GM11168 (cell line): ENCODE measurements around the gene MUC5B.
"Not testable (repeated sequence)": the region's sequence is repeated elsewhere in the genome, so short reads cannot be mapped to it uniquely, and the experiment has no call there.

ENCODE experiments used
- in situ Hi-C: fragments of 300-500 bp; cut with MboI; formaldehyde crosslinking; loops from one replicate; pipeline ENCODE4 v1.12.0; 2022; ENCODE audit warnings: low sequenced_read_pairs; ENCODE audit not compliant: unreplicated experiment

MUC5B gene

DNA sequence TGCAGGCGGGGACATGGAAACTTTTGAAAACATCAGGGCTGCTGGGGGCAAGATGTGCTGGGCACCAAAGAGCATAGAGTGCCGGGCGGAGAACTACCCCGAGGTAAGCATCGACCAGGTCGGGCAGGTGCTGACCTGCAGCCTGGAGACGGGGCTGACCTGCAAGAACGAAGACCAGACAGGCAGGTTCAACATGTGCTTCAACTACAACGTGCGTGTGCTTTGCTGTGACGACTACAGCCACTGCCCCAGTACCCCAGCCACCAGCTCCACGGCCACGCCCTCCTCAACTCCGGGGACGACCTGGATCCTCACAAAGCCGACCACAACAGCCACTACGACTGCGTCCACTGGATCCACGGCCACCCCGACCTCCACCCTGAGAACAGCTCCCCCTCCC, 19.4 kb downstream of the MUC5B start:
- in situ Hi-C loops, result no loop called here

DNA sequence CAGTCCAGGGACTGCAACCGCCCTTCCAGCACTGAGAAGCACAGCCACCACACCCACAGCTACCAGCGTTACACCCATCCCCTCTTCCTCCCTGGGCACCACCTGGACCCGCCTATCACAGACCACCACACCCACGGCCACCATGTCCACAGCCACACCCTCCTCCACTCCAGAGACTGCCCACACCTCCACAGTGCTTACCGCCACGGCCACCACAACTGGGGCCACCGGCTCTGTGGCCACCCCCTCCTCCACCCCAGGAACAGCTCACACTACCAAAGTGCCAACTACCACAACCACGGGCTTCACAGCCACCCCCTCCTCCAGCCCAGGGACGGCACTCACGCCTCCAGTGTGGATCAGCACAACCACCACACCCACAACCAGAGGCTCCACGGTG, 19.9 kb downstream of the MUC5B start:
- in situ Hi-C loops, result not testable (repeated sequence)

DNA sequence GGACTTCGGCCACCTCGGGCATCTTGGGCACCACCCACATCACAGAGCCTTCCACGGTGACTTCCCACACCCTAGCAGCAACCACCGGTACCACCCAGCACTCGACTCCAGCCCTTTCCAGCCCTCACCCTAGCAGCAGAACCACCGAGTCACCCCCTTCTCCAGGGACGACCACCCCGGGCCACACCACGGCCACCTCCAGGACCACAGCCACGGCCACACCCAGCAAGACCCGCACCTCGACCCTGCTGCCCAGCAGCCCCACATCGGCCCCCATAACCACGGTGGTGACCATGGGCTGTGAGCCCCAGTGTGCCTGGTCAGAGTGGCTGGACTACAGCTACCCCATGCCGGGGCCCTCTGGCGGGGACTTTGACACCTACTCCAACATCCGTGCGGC, 20.7 kb downstream of the MUC5B start:
- in situ Hi-C loops, result not testable (repeated sequence)

GRCh38 chr11:1244557-1244956, 21.7 kb downstream of the MUC5B start:
- in situ Hi-C loops, result not testable (repeated sequence)

GRCh38 chr11:1245717-1246116, 22.9 kb downstream of the MUC5B start:
- in situ Hi-C loops, result not testable (repeated sequence)

GRCh38 chr11:1246301-1246700, 23.4 kb downstream of the MUC5B start:
- in situ Hi-C loops, result not testable (repeated sequence)

- in situ Hi-C loops, result not testable (repeated sequence)
Measured at GRCh38 chr11:1247026-1247425, 24.2 kb downstream of the MUC5B start.

DNA sequence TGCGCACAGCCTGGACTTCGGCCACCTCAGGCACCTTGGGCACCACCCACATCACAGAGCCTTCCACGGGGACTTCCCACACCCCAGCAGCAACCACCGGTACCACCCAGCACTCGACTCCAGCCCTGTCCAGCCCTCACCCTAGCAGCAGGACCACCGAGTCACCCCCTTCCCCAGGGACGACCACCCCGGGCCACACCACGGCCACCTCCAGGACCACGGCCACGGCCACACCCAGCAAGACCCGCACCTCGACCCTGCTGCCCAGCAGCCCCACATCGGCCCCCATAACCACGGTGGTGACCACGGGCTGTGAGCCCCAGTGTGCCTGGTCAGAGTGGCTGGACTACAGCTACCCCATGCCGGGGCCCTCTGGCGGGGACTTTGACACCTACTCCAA, 26.1 kb downstream of the MUC5B start:
- in situ Hi-C loops, result not testable (repeated sequence)

DNA sequence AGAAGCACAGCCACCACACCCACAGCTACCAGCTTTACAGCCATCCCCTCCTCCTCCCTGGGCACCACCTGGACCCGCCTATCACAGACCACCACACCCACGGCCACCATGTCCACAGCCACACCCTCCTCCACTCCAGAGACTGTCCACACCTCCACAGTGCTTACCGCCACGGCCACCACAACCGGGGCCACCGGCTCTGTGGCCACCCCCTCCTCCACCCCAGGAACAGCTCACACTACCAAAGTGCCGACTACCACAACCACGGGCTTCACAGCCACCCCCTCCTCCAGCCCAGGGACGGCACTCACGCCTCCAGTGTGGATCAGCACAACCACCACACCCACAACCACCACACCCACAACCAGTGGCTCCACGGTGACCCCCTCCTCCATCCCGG, 27.5 kb downstream of the MUC5B start:
- in situ Hi-C loops, result not testable (repeated sequence)

GRCh38 chr11:1251236-1251770, 28.4 kb downstream of the MUC5B start:
- in situ Hi-C loops, result no loop called here

DNA sequence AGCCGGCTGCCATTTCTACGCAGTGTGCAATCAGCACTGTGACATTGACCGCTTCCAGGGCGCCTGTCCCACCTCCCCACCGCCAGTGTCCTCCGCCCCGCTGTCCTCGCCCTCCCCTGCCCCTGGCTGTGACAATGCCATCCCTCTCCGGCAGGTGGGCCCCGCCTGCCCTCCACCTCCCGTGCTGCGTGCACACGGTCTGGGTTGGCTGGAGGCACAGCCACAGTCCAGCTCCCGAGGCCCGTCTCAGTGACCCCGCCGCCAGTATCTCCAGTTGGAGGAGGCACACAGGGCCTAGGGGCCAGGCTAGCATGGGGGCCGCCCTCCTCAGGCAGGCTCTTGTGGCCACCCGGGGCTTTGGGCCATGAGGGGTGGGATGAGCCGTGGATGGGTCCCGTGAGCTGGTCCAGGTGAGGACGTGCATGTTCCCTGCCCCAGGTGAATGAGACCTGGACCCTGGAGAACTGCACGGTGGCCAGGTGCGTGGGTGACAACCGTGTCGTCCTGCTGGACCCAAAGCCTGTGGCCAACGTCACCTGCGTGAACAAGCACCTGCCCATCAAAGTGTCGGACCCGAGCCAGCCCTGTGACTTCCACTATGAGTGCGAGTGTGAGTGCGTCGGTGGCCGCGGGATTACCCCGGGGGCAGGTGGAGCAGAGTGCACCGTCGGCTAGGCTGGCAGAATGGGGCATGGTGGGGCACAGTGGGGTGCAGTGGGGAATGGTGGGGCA, 29.7 kb downstream of the MUC5B start:
- in situ Hi-C loops, result no loop called here

DNA sequence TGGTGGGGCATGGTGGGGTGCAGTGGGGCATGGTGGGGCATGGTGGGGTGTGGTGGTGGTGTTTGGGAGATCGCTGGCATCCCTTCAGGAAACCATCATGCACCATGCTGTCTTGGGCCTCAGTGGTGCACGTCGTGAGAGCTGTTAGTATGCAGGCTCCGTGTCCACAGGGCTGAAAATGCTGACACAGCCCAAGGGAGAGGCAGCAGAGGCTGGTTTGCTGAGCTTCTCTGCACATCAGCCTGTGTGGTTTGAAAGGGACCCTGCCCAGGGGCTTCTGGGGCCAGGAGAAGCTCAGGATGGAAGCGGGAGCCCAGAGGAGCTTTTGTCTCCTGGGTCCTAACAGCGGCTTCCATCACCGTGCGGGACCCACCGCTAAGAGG, 30.2 kb downstream of the MUC5B start:
- in situ Hi-C loops, result no loop called here

- in situ Hi-C loops, result no loop called here
Measured at GRCh38 chr11:1254086-1254648, 31.3 kb downstream of the MUC5B start.

DNA sequence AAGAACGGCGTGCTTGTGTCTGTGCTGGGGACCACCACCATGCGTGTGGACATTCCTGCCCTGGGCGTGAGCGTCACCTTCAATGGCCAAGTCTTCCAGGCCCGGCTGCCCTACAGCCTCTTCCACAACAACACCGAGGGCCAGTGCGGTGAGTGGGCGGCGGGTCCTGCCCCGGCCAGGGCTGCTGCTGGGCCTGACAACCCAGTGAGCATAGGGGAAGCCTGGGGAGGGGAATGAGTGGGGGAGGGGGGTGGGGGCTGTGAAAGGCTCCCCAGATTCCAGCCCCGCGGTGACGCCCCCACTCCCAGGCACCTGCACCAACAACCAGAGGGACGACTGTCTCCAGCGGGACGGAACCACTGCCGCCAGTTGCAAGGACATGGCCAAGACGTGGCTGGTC, 31.9 kb downstream of the MUC5B start:
- in situ Hi-C loops, result no loop called here

DNA sequence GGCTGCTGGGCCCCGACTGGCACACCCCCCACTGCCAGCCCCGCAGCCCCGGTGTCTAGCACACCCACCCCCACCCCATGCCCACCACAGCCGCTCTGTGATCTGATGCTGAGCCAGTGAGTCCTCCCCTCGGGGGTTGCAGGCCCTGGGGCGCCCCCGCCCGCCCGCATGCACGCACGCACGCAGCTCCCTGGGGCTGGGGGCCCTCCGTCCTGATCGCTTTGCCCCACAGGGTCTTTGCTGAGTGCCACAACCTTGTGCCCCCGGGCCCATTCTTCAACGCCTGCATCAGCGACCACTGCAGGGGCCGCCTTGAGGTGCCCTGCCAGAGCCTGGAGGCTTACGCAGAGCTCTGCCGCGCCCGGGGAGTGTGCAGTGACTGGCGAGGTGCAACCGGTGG, 32.3 kb downstream of the MUC5B start:
- in situ Hi-C loops, result no loop called here

- in situ Hi-C loops, result no loop called here
Measured at GRCh38 chr11:1256257-1257045, 33.6 kb downstream of the MUC5B start.

DNA sequence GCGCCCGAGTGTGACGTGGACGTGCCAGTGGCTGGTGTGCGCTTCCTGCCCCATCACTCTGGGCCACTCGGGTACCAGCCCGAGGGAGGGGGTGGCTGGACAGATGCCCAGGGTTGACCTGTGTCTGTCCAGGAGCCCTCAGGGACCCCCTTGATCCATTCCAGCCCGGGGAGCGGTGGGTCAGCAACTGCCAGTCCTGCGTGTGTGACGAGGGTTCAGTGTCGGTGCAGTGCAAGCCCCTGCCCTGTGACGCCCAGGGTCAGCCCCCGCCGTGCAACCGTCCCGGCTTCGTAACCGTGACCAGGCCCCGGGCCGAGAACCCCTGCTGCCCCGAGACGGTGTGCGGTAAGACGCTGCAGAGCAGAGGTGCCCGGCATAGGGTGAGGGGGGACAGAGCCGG, 34.5 kb downstream of the MUC5B start:
- in situ Hi-C loops, result no loop called here

DNA sequence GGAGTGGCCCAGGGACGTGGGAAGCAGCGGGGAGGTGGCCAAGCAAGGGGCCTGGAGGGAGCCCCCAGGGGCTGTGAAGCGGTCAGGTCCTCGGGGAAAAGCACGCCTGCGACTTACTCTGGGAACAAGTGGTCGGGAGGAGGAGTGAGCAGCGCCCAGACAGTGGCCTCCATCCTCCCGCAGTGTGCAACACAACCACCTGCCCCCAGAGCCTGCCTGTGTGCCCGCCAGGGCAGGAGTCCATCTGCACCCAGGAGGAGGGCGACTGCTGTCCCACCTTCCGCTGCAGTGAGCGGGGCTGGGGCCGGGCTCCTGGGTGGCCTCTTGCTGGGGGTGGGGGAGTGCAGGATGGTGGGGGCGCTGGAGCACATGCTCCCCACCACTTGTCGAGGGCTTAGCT, 35.0 kb downstream of the MUC5B start:
- in situ Hi-C loops, result no loop called here

GRCh38 chr11:1258401-1259075, 35.7 kb downstream of the MUC5B start:
- in situ Hi-C loops, result no loop called here

- in situ Hi-C loops, result no loop called here
Measured at GRCh38 chr11:1259076-1259461, 36.2 kb downstream of the MUC5B start.

DNA sequence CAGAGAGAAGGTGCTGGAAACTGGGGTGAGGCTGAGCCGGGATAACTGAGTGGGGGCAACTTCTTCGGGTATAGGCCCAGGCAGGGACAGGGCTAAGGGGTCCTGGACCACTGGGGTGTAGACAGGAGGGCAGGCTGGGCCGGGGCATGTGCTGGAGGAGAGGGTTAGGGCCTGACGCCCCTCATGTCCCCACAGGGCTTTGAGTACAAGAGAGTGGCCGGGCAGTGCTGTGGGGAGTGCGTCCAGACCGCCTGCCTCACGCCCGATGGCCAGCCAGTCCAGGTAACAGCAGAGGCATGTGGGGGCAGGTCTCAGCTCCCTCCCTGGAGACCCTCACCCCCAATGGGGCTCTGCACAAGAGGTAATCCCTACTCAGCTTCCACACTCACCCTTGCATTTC, 36.7 kb downstream of the MUC5B start:
- in situ Hi-C loops, result no loop called here
